ENCODE data around the gene TAS1R1. TPM values are rescaled to one million over a fixed set of nuclear protein-coding genes. Genes with fewer than 3 reads are reported as not detected.

The TAS1R1 gene
- total RNA-seq, 1 donor from 2014 or later = not detected

DNA sequence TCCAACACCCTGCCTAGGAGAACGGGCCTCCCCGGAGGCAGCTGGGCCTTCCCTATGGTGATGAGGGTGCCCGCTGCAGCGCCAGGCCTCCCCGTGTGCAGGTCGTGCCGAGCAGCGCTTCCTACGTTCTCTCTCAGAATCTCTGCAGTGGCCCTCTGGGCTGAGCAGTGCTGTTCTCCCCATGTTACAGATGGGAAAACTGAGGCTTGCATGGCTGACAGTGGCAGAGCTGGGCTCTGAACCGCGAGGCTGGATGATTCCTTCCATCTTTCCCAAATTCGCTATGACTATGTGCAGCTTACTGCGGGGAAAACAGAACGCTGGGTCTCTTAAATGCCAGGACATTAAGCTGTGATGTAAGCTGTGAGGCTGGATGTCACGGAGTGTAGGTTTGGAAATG lies 38.7 kb downstream of the TAS1R1 start:
- TF ChIP-seq, protein P1, sequence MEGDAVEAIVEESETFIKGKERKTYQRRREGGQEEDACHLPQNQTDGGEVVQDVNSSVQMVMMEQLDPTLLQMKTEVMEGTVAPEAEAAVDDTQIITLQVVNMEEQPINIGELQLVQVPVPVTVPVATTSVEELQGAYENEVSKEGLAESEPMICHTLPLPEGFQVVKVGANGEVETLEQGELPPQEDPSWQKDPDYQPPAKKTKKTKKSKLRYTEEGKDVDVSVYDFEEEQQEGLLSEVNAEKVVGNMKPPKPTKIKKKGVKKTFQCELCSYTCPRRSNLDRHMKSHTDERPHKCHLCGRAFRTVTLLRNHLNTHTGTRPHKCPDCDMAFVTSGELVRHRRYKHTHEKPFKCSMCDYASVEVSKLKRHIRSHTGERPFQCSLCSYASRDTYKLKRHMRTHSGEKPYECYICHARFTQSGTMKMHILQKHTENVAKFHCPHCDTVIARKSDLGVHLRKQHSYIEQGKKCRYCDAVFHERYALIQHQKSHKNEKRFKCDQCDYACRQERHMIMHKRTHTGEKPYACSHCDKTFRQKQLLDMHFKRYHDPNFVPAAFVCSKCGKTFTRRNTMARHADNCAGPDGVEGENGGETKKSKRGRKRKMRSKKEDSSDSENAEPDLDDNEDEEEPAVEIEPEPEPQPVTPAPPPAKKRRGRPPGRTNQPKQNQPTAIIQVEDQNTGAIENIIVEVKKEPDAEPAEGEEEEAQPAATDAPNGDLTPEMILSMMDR (IDR thresholded peaks at IDR 0.05) = no peak
- DNase-seq (no peak), ATAC-seq (ENCODE audit: low read depth) (no peak)
- H3K27ac Mint-ChIP-seq = no peak overlapping the region
- H3K27me3 Mint-ChIP-seq = no peaks in the 10 kb centered on the region
- peaks cover 12% of the 10 kb centered on the region for H3K4me1 Mint-ChIP-seq
- H3K9me3 Mint-ChIP-seq = no peaks in the 10 kb centered on the region
- POLR2A ChIA-PET = no interaction called here
- CTCF ChIA-PET = no interaction called here
- peaks cover 71% of the 10 kb centered on the region for H3K36me3 Mint-ChIP-seq (ENCODE audit: low read depth)
- no peak overlapping the region for H3K4me3 Mint-ChIP-seq
- intact Hi-C loops (cut with micrococcal nuclease) = no loop called here

GRCh38 chr1:6594977-6595740 lies 40.1 kb downstream of the TAS1R1 start:
- Mint-ChIP-seq H3K9me3 (no peaks in the 10 kb centered on the region), H3K27me3 (no peaks in the 10 kb centered on the region), H3K36me3 (ENCODE audit: low read depth) (peaks cover 61% of the 10 kb centered on the region), H3K4me3 (no peak overlapping the region), H3K4me1 (peaks cover 25% of the 10 kb centered on the region), H3K27ac (no peak overlapping the region)
- DNase-seq = no peak
- TF ChIP-seq, protein P1 (IDR thresholded peaks at IDR 0.05) = no peak
- POLR2A ChIA-PET = no interaction called here
- intact Hi-C loops (cut with micrococcal nuclease) = no loop called here
- ATAC-seq (ENCODE audit: low read depth) = no peak
- CTCF ChIA-PET = no interaction called here

GRCh38 chr1:6596351-6596750 lies 41.2 kb downstream of the TAS1R1 start:
- ChIA-PET POLR2A (no interaction called here), CTCF (no interaction called here)
- H3K4me3 Mint-ChIP-seq = no peak overlapping the region
- H3K36me3 Mint-ChIP-seq (ENCODE audit: low read depth) = peaks cover 55% of the 10 kb centered on the region
- peaks cover 30% of the 10 kb centered on the region for H3K4me1 Mint-ChIP-seq
- ATAC-seq (ENCODE audit: low read depth) (no peak), DNase-seq (no peak)
- no peaks in the 10 kb centered on the region for H3K27me3 Mint-ChIP-seq
- intact Hi-C loops (cut with micrococcal nuclease) = no loop called here
- TF ChIP-seq, protein P1 (IDR thresholded peaks at IDR 0.05) = no peak
- H3K27ac Mint-ChIP-seq = no peak overlapping the region
- H3K9me3 Mint-ChIP-seq = no peaks in the 10 kb centered on the region

GRCh38 chr1:6596886-6597776 lies 42.0 kb downstream of the TAS1R1 start:
- CTCF ChIA-PET = no interaction called here
- Mint-ChIP-seq H3K9me3 (no peaks in the 10 kb centered on the region), H3K36me3 (ENCODE audit: low read depth) (peaks cover 55% of the 10 kb centered on the region), H3K27ac (no peak overlapping the region), H3K27me3 (no peaks in the 10 kb centered on the region), H3K4me1 (peaks cover 32% of the 10 kb centered on the region), H3K4me3 (no peak overlapping the region)
- TF ChIP-seq, protein P1 (IDR thresholded peaks at IDR 0.05) = no peak
- no peak for ATAC-seq (ENCODE audit: low read depth)
- POLR2A ChIA-PET = interaction anchor here (8.1 kb wide), 1 partner anchor 16 kb away, joined by 94 read pairs; the partner anchor contains the start of gene ZBTB48
- no peak for DNase-seq
- intact Hi-C loops (cut with micrococcal nuclease) = no loop called here

GRCh38 chr1:6597777-6598131 lies 42.6 kb downstream of the TAS1R1 start:
- POLR2A ChIA-PET = interaction anchor here (8.1 kb wide), 1 partner anchor 16 kb away, joined by 94 read pairs; the partner anchor contains the start of gene ZBTB48
- no peak for DNase-seq
- Mint-ChIP-seq H3K36me3 (ENCODE audit: low read depth) (peaks cover 54% of the 10 kb centered on the region), H3K27me3 (no peaks in the 10 kb centered on the region), H3K4me1 (peaks cover 32% of the 10 kb centered on the region), H3K4me3 (no peak overlapping the region), H3K9me3 (no peaks in the 10 kb centered on the region), H3K27ac (no peak overlapping the region)
- TF ChIP-seq, protein P1 (IDR thresholded peaks at IDR 0.05) = no peak
- CTCF ChIA-PET = no interaction called here
- intact Hi-C loops (cut with micrococcal nuclease) = loop anchor here (2.0 kb wide), 1 partner anchor 15 kb away; the partner anchor contains the start of gene PHF13
- no peak for ATAC-seq (ENCODE audit: low read depth)
